Bone marrow (tissue), 2 donors: ENCODE measurements around the gene SLC22A14.
"Not testable (repeated sequence)": the region's sequence is repeated elsewhere in the genome, so short reads cannot be mapped to it uniquely, and the experiment has no call there.

ENCODE experiments used
- DNase-seq, 2 donors: peaks; one replicate each; lab custom pipeline; 2025; lab: John Stamatoyannopoulos, UW

SLC22A14 gene

GRCh38 chr3:38271553-38271952, 10.5 kb upstream of the SLC22A14 start:
- DNase-seq, result no peak

GRCh38 chr3:38274864-38275649, 7.0 kb upstream of the SLC22A14 start:
- no peak for DNase-seq

- DNase-seq, result no peak
These were observed 6.4 kb upstream of the SLC22A14 start for GRCh38 chr3:38275658-38276057.

GRCh38 chr3:38276081-38276916, 5.8 kb upstream of the SLC22A14 start:
- no peak for DNase-seq

- no peak for DNase-seq
These were observed 5.0 kb upstream of the SLC22A14 start for GRCh38 chr3:38276917-38277630.

- no peak for DNase-seq
These were observed 3.3 kb upstream of the SLC22A14 start for GRCh38 chr3:38278841-38279240.

GRCh38 chr3:38283810-38284755, 2.0 kb downstream of the SLC22A14 start:
- DNase-seq, result no peak

- no peak for DNase-seq
These were observed 2.7 kb downstream of the SLC22A14 start for GRCh38 chr3:38284756-38285150.

GRCh38 chr3:38289286-38290217, 7.5 kb downstream of the SLC22A14 start:
- DNase-seq, result not testable (repeated sequence)

- not testable (repeated sequence) for DNase-seq
These were observed 15.0 kb downstream of the SLC22A14 start for GRCh38 chr3:38297053-38297452.

- no peak for DNase-seq
These were observed 15.4 kb downstream of the SLC22A14 start for GRCh38 chr3:38297537-38297936.

GRCh38 chr3:38297947-38298711, 16.0 kb downstream of the SLC22A14 start:
- DNase-seq, result no peak

GRCh38 chr3:38306941-38307340, 24.8 kb downstream of the SLC22A14 start:
- DNase-seq, result no peak

GRCh38 chr3:38307599-38307998, 25.5 kb downstream of the SLC22A14 start:
- DNase-seq, result no peak

GRCh38 chr3:38308456-38308855, 26.4 kb downstream of the SLC22A14 start:
- DNase-seq, result no peak

GRCh38 chr3:38311476-38311875, 29.4 kb downstream of the SLC22A14 start:
- no peak for DNase-seq

- no peak for DNase-seq
These were observed 29.8 kb downstream of the SLC22A14 start for GRCh38 chr3:38311941-38312340.

GRCh38 chr3:38312356-38312755, 30.3 kb downstream of the SLC22A14 start:
- DNase-seq, result no peak

GRCh38 chr3:38313263-38313662, 31.2 kb downstream of the SLC22A14 start:
- DNase-seq, result no peak
